Activated T-helper 1 cell treated with anti-CD3 and anti-CD28 coated beads, Interleukin-2, amount 50 U/mL, for 16 hours (primary cell): Measurements from ENCODE around the gene MMP27.

Experiments
- DNase-seq, 2 donors: peaks; one replicate each; pipeline ENCODE4 v3.0.0-alpha.2; 2020; ENCODE audit warnings: low read depth in 1 of 2, low spot score in 1 of 2

Gene MMP27

DNA sequence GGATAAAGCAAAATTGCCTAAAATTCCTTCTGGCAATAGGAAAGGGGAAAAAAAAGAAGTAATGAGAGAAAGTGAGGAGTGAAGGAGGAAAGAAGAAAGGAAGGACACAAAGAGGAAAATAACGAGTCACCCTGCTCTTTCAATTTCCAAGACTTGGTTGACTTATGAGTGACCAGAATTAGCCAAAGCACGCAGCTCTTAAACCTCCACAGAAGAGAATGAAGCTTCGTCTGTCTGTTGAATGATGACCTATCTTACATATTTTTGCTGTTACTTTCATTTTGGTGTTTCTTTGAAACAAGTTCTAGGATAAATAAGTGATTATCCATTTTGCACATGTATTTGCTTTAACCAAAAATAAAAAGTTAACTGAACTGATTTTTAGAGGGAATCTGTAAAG is 728 bp downstream of the MMP27 start:
- no peak for DNase-seq

DNA sequence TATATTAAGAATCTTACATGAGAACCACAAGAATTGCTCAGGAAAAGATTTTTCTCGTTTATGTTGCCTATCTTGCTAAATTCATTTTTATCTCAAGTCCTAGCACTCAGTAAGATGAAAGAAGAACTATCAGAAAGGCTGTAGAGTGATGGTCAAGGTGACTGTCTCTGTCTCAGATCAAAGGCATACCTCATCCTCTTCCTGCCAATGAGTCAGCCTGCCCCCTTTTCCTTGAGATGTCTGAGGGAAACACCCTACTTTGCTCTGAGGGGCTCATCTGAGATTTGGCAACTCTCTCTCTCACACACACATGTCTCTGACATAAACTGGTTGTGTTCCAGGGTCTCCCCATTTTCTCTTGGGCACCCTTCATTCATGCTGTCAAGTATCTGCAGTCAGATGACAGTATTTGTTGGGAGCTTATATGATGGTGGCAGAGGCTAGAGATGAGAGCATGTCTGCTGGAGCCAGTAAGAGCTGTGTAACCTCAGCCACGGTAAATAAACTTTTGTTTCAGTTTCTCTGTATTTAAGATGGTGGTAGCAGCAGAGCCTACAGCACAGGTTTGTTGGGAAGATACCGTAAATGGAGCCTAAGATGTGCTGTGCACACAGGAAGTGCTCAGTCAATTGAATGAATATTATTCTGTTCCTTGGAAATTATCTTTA is 1.6 kb downstream of the MMP27 start:
- no peak for DNase-seq

DNA sequence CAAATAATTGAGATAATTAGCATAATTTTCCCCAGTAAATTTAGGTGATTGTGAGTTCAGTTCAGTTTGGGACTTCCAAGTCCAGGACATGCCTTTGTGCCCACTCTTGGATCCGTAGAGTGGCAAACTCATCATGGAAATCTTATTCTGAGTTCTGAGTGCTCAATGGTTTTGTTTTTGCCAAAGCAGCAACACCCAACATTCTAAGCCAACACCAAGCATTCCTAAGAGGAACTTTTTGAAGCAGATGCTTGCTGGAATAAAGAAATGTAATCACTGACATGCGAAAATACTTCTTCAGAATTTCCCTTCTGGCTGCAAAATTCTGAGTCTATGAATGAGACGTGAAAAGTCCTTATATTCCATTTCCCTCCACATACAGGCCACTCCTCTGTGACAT is 10.4 kb downstream of the MMP27 start:
- no peak for DNase-seq

DNA sequence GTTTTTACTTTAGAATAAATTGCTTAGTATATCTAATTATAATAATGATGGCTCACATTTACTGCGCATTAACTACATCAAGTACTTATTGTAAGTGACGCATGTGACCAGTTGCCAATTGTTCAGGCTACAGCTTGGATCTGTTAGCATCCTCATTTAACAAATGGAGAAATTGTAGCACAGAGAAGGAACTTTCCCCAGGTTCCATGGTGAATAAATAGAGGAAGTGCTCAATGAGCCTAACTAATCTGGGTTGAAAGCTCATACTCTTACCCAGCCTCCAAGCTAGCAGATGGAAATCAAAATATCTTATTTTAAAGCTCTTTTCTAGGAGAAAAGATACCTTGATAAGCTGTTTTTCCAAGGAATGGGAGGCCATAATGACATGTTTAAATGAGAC is 19.8 kb downstream of the MMP27 start:
- no peak for DNase-seq

DNA sequence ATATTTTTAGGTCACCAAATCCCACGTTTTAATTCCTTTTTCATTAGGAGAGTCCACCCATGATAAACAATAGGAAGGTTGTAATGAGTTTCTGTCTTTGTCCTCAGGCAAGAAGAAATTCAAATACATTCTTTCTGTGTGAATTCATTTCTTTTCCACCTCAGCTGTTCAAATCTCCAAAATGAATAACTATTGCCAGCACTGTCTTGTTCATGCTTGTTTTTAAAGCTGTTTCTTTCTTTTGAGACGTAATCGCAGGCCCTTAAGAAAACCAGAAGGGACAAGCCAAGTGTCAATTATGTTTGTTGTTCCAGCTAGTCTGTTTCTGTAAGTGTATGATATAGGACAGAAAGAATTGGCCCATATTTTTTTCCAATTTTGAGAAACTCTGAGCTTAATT is 20.2 kb downstream of the MMP27 start:
- no peak for DNase-seq

DNA sequence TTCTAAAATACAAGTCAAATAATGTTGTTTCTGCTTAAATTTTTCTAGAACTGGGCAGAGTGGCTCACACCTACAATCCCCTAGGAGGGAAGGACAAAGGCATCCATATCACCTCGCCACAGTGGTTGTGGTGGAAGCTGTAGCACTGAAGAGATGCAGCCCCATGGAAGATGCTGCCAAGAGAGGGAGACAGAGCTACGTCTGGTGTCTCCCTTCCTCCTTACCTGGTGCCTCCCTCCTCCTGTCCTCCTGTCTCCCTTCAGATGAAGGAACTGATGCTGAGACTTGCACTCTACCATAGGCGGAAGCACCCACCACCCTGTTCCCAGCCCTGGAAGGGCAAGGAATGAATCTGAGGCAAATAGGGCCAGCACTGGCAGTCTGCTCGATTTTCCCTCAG is 22.3 kb downstream of the MMP27 start:
- DNase-seq: no peak

DNA sequence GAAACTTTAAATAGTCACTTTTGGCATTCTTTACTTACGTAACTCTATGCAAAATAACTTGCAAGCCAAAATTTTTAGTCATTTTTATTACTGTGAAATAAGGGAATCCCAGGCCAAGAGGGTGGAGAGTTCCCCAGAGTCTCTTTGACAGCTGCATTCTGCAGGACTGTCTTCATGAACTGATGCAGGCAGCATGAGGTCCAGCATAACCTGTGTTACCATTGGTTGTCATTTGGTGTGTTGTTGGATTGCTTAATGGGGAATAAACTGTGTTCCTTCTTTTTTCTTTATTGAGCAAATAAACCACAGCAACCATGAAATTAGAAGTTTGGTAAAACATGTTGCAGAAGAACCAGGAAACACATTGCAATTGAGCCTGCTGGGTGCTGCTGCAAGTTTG is 24.6 kb downstream of the MMP27 start:
- DNase-seq: no peak

DNA sequence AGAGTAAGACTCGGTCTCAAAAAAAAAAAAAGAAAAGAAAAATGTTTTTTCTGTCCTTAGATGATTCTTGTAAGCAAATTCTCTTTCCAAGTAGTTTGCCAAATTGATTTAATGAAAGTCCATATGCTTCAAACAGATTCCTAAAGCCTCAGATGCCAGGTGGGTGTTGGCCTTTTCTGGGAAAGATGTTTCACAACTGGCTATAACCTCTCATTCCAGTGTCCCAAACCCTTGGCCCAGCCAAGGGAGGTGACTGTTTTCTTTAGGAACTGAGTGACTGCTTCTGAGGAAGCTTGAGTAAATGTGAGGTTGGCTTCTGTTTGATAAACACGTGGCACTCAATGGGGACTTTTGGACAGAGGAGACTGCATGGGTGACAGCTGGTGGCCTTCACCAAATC is 27.5 kb downstream of the MMP27 start:
- no peak for DNase-seq

DNA sequence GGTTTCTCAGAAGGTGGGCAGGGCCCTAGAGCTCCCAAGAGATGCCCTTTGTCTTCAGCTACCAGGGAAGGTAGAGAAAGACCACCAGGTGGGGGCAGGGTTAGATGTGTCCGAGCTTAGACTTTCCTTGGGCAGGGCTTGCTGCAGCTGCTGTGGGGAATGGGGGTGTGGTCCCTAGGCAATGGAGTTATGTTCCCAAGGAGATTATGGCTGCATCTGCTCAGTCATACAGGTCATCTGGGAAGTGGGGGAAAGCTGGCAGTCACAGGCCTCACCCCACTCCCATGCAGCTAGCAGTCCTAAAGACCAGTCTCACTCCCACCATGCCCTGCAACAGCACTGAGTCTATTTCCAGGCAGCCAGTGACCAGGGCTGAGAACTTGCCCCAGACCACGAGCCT is 29.5 kb downstream of the MMP27 start:
- DNase-seq: no peak

DNA sequence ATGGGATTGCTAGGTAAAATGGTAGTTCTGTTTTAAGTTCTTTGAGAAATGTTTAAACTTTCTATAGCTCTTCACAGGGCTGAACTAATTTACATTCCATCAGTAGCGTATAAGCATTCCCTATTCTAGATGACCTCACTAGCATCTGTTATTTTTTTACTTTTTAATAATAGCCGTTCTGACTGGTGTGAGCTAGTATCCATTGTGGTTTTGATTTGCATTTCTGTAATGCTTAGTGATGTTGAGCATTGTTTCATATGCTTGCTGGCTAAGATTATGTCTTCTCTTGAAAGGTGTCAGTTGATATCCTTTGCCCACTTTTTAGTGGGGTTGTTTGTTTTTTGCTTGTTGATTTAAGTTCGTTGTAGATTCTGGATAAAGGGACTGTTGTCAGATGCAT is 35.9 kb downstream of the MMP27 start:
- DNase-seq: no peak

DNA sequence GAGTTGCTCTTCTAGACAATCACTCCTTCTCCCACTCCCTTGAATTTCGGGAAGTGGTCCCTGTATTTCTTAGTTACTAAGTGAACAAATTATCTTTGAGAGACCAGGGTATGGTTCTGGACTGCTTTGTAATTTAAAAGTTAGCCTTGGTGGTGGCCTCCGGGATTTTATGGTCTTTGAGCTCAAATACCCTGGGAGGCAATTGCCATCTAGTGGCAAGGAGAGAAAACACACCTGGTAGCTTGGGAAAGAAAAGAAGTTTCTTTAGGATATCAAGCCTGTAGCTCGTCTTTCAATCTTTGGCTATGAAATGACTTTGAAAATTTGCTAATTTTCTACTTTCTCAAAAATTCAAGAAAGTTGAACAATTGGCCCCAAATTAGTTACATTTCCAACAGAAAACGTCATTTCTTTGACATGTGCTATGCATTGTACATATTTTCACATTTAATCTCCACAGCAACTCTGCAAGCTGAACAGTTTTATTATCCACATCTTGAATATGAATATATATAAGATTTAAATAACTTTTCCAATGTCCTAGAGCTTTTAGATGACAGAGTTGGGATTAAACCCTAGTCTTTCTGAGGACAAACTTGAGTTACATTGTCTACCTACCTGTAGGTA is 39.1 kb downstream of the MMP27 start:
- DNase-seq: no peak

DNA sequence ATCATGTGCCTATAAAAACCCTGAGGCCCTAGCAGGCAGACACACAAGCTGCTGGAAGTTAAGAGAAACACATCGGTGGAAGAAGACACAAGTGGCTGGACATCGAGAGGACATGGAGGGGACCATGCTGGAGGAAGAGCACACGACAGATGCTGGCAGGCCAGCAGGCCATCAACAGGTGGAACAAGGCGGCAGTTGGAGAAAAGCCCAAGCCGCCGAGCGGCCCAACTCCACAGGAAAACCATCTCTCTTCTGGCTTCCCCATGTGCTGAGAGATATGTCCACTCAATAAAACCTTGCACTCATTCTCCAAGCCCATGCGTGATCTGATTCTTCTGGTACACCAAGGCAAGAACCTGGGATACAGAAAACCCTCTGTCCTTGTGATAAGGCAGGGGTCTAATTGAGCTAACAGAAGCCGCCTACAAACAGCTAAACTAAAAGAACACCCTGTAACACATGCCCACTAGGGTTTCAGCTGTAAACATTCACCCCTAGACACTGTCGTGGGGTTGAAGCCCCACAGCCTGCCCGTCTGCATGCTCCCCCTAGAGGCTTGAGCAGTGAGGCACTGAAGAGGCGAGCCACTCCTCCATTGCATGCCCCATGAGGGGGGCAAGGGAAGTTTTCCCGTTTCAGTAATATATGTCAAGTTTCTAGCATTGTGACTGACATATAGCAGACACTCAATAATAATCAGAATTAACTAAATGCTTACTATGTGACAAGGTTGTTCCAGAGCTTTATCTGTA is 41.4 kb downstream of the MMP27 start:
- DNase-seq: no peak

DNA sequence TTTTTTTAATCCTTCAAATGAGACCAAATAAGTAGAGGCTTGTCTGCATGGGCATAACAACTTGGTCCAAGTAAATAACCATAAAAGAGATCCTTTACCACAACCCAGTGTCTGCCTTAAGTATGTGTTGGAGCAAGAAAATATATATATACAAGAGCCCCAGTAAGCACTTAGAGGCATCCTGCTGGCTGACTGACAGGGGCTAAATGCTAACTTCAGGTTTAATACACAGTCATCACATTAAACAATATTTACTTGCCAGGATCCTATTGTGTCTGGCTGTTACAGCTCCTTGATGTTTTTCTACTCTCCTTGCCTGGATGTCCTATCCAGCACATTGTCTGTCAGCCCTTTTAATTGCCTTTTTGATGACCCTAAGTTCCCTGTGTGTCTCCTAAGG is 43.0 kb downstream of the MMP27 start:
- DNase-seq: no peak

DNA sequence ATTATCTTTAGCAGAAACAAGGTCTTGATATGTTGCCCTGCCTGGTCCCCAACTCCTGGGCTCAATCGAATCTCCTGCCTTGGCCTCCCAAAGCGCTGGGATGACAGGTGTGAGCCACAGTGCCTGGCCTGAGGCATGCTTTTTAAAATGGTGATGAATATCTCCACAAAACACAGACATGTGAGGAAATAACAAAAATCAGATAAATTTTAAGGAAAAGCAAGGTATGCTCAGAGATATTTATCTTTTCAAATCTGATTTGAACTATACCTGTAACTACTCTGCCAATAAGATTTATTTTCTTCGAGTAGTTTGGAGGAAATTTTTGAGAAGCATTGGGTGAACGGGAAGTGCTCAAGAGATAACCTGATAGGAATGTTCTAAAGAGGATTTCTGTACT is 44.5 kb downstream of the MMP27 start:
- no peak for DNase-seq

DNA sequence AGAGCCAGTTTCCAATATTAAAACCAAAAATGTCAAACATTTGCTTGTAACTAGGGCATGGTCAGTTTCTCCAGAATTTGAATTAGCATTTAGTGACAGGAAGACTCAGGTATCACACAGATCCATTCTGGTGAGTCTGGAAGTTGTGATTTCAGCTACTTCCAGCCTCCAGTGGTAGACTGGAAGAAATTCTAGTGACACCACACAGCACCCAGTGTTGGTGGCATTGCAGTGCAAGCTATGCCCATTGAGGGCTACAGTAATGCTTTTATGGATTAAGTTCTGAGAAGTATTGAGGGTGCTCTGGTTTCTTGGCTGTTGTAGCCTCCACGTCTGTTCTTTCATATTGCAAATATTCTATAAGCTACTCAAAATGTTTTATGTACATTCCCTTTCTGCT is 49.0 kb downstream of the MMP27 start:
- DNase-seq: no peak

DNA sequence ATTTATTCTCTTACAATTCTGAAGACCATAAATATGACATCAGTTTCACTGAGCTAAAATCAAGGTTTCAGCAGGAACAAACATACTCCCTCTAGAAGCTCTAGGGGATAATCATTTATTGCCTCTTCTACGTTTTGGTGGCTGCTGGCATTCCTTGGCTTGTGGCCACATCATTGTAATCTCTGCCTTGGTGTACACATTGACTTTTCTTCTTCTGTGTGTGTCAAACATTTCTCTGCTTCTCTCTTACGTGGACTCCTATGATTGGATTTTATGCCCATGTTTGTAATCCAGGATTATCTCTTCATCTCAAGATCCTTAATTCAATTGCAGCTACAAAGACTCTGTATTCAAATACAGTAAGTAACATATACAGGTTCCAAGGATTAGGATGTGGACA is 50.0 kb downstream of the MMP27 start:
- no peak for DNase-seq

DNA sequence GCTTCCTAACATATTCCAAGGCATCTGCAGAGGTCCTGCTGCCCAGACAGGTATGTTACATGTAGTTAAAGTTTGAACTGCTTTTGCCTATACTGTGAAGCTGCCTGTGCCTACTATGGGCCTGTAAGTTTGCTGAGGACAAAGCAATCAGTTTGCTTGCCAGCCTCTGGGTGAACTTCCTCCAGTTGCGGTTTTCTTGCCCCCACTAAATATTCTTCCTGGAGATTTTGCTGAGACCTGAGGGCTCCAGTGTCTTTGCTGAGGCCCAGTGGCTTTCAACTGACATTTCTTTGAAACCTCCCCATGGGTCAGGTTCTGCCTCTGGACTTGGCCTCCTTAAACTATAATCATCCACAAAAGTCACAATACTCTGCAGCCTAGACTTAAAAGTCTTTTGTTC is 50.8 kb downstream of the MMP27 start:
- no peak for DNase-seq

DNA sequence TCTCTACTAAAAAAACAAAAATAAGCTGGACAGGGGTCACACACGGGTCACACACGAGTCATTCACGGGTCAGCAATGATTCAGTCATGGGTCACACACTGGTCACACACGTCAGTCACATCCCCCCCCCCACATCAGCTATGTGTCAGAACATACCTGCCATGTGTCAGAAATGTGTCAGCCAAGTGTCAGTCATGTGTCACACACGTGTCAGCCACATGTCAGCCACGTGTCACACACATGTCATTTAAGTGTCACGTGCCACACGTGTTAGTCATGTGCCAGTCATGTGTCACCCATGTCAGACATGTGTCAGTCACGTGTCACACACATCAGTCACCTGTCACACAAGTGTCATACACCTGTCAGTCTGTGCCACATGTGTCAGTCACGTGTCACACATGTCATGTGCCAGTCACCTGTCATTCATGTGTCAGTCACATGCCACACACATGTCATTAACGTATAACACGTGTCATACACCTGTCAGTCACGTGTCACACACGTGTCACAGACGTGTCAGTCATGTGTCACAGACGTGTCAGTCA is 51.8 kb downstream of the MMP27 start:
- DNase-seq: no peak

DNA sequence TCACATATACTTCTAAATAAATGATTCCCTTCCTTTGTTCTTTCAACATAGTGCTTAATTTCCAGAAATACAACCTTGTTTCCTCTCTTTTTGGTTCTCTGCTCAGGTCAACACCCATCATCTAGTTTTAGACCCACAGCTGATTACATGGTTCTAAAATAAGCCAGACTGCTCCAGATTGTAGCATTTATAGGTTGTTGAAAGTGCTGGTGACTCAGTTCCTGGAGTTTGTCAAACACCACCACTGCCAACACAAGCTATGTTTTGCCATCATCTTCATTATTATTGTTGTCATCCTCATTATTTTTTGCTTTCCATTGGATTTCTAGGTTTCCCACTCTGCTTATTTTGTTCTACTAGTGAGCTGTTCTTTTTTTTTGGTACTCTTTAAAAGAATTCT is 58.1 kb downstream of the MMP27 start:
- DNase-seq: no peak

DNA sequence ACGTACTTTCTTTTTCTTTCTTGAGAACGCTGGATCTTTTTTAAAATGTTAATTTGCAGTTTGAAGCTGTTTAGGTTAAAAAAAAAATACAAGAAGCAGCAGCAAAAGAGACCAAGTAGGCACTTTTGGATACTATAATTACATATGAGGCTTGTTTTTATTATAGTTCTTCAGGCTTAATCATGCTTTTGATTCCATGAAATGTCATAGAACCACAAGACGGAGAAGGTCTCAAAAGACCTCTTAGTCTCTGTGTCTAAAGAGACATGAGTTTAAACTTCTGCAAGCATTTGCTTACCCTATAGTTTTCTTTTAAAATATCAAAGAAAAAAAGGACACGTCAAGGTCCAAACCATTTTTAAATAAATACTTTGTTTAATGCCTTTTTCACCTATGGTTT is 61.6 kb downstream of the MMP27 start:
- DNase-seq: no peak
